ENCODE results near the gene CIAO3.

DNA sequence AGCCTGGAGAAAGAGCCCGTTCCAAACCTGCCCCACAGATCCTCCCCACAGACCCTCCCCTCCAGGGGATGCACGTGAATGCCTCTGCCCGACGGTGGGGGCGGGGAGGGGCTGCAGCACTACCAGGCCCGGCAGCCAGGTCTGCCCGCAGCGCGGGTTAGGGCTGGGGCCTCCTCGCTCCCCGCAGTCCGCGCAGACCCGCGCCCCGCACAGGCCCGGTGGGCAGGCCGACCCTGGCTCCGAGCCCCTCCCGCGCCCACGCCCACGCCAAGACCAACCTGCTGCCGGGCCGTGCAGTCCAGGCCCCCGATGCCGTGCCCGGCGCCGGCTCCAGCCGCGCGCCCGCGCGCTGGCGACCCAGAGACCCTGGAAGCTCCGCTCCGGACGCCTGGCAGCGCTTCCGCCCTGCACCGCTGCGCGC is 47.2 kb upstream of the CIAO3 start, which contains the start of gene RPUSD1:
- TF ChIP-seq CTCF (IDR thresholded peaks at IDR 0.05) (no peak), POLR2A (IDR thresholded peaks at IDR 0.05) (no peak)

Measured in testis (tissue), 2 donors.